Daoy (cell line): ENCODE results near the gene CCDC197. TPM values are rescaled to one million over a fixed set of nuclear protein-coding genes. Genes with fewer than 3 reads are reported as not detected.

Source experiments
- DNase-seq: peaks from one replicate; pipeline ENCODE4 v3.0.0-alpha.2; 2015; ENCODE audit warnings: low read depth
- total RNA-seq: library from RNA; depleted of rRNA; stranded (reverse); fragments of >200 nt; shearing (Covaris generic); gene quantifications from 2 replicates; pipeline ENCODE4 v1.2.3, GENCODE V29; 2014

The CCDC197 gene
- total RNA-seq, 1 experiment from 2014 or later = not detected

GRCh38 chr14:94043111-94043755 lies 46.1 kb downstream of the CCDC197 start:
- no peak for DNase-seq

DNA sequence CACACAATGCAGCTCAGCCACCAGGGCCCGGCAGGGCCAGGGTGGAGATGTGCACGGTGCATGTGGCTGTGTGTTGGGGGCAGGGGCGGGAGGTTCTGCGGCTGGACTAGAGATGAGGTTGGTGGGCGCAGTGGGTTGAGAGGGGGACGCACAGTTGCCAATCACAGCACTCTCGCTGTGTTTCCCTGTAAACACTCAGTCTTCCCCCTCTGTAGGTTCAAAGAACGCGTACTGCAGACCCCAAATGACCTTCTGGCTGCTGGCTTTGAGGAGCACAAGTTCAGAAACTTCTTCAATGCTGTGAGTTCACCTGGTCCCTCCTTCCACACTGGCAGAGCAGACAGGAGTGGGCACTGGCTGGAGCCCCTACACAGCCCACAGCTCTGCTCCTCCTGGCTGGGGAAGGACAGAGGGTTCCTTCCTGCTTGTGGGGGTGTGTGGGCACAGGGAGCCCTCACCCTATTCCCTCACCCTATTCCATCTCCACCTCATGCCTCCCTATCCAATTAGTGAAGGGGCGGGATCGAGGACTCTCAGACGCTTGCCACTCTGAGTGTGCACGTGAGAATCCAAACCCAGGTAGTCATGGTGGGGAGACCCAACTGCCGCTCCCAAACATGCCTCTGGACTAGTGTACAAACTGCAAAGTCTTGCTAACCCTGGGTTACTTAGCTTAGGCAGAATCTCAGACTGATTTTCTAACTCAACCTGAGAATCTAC lies 46.8 kb downstream of the CCDC197 start:
- DNase-seq = no peak

DNA sequence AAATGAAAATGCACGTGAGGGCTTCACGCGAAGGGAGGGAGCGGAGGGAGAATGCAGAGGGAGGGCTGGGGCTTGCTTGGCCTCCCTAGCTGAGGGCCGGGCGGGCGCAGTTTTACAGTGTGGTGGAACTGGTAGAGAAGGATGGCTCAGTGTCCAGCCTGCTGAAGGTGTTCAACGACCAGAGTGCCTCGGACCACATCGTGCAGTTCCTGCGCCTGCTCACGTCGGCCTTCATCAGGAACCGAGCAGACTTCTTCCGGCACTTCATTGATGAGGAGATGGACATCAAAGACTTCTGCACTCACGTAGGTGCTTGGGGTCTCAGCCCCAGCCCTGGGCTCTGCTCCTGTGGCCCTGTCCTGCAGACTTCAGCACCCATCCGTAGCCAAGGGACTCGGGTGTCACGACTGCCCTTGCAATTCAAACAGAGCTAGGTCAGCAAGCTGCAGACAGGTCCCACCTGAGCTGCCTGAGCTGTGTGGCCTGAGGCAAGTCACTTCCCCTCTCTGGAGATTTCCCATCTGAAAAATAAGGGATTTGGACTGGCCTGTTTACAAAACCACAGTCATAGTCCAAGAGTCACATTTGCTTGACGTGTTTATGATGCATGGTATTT lies 47.5 kb downstream of the CCDC197 start:
- DNase-seq = no peak

GRCh38 chr14:94045101-94045500 lies 48.0 kb downstream of the CCDC197 start:
- no peak for DNase-seq

GRCh38 chr14:94045563-94046345 lies 48.7 kb downstream of the CCDC197 start:
- DNase-seq = no peak

DNA sequence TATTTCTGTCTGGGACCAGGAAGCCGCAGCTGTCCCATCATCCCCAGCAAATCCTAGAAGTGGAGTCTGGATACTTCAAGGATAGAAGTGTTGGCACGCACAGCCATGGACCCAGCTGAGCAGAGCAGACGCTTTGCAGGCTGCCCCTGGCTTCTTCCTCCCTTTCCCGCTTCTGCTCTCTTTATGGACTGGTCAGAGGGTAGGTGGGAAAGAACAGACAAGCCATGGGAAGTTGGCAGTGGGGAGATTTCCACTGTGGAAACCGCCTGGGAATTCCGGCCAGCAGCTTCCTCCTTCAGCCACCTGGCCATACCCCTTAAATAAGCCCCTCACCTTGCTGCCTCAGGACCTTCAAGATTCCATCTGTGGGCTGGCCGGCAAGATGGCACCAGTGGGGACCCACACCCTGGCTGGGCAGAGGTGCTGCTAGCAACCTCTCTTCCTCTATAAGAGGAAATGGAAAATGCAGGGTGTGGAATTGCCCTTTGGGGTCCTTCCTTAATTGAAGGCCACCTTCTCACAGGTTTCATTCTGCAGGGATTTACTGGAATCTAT lies 49.7 kb downstream of the CCDC197 start:
- no peak for DNase-seq

DNA sequence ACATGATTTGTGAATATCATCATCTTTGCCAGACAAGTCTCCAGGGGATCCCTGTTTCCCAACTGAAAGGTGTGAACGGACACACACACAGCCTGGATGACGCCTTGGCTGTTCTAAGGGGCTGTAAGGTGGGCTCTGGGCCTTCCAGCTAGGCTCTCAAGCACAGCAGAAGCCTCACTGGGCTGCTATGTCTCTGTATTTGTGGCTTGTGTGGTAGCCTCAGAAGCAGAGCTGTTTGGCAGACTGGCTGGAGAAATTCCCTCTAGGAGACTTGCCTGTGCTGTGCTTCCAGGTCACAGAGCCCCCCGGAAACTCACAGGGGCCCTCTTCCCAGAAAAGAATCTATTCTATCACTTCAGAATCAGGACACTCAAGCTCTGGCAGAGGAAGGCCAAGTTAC lies 50.5 kb downstream of the CCDC197 start:
- no peak for DNase-seq

- DNase-seq = no peak
These were observed 51.9 kb downstream of the CCDC197 start for GRCh38 chr14:94048691-94049624.

GRCh38 chr14:94049625-94050023 lies 52.5 kb downstream of the CCDC197 start:
- no peak for DNase-seq

DNA sequence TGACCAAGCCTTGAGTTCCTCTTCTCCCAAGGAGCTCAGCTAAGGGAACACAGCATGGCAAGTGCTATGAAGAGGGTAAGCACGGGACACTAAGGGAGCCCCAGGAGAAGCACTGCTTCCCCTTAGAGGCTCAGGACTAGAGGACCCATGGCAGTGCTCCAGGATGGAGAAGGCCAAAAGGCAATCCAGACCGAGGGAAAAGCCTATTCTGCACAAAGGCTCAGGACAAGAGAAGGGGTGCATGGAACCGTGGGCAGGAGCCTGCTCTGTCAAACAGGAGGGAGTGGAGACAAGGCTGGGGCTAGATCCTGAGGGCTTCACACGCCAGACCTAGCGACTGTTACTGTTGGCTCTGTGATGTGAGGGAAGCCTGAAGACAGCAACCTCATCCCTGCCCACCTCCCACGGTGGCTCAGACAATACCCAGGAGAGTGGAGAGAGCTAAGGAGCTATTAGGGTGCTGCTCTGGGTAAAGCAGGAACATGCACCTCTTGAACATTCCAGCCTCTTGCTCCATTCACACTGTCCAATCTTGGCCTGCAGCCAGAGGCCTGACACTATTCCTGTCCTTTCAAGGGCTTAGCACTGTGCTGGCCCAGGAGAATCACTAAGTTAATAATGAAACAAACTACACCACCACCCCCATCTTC lies 53.3 kb downstream of the CCDC197 start:
- no peak for DNase-seq

DNA sequence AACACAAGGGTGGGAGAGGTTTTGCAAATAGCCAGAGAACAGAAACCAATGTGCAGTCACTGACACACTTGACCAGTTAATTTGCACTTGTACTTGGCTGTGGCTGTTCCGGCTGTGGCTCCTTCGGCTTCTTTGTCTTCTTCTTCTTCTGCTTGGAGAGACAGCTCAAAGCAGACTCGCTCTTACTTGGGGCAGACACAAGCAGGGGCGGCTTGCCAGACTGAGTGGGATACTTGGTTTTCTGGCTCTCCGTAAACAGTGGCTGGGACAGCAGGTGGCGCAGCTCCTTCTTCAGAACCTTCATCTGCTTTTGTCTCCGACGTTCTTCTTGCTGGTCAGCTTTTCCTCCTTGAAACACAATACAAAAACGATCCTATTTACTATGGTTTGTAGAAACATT lies 54.0 kb downstream of the CCDC197 start:
- DNase-seq = peak; percentile 35

DNA sequence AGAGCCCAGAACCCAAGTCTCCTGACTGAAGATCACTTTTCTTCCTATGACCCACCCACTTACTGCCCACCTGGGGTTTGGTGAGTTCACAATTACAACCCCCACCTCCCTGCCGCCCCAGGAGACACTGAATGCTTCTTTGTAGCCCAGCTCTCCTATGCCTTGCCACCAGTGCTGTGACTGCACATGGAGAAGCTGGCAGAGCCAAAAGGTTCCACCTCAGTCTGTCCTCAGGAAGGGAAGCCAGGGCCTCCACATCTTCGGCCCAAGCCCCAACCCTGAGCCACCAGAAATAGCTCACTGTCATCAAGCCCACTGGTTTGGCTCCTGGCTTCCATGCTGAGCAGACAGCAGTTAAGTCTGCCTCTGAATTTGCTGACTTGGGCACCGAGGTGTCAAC lies 54.7 kb downstream of the CCDC197 start:
- DNase-seq = no peak

- no peak for DNase-seq
These were observed 55.1 kb downstream of the CCDC197 start for GRCh38 chr14:94052199-94052598.

- DNase-seq = no peak
These were observed 55.6 kb downstream of the CCDC197 start for GRCh38 chr14:94052662-94053061.

GRCh38 chr14:94054401-94054800 lies 57.3 kb downstream of the CCDC197 start:
- DNase-seq = no peak

DNA sequence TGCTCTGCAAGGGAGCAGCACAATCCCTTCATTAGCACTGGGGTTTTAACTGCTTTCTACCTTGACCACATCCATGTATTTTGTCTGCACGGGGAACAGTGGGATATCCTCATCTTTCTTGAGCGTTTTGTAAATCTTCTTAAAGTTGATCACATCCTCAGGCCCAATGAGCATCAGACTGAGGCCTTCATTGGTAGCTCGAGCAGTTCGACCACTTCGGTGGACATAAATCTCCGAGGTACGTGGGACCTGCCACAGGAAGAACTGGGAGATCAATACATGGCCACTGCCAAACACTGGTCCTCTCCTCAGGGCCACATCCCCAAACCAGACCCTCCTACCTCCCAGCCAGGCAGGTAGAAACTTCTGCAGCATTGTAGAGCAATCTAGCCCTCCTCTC lies 57.8 kb downstream of the CCDC197 start:
- DNase-seq = no peak

DNA sequence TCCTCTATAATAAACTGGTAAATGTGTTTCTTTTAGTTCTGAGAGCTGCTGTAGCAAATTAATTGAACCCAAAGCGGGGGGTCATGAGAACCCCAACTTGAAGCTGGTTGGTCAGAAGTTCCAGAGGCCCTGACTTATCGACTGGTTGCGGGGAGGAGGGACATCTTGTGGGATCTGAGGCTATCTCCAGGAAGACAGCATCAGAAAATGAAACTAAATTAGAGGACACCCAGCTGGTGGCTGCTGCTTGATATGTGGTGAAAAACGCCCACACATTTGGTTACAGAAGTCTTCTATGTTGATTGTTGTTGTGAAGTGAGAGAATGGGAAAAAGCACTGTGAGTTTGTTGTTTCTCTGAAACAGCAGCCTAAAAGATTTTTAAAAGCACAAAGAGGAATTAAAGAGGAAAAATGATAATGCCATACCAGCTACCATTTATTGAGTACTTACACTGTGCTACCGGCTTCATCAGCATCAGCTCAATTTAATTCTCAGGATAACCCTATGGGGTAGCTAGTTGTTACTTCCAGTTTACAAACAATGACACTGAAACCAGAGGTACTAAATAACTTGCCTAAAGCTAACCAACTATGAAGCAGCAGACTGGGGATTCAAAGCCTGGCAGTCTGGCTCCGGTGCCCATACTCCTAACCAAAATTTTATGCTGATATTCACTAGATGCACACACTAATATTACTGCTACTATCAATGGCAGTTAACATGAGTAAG lies 59.6 kb downstream of the CCDC197 start:
- no peak for DNase-seq

DNA sequence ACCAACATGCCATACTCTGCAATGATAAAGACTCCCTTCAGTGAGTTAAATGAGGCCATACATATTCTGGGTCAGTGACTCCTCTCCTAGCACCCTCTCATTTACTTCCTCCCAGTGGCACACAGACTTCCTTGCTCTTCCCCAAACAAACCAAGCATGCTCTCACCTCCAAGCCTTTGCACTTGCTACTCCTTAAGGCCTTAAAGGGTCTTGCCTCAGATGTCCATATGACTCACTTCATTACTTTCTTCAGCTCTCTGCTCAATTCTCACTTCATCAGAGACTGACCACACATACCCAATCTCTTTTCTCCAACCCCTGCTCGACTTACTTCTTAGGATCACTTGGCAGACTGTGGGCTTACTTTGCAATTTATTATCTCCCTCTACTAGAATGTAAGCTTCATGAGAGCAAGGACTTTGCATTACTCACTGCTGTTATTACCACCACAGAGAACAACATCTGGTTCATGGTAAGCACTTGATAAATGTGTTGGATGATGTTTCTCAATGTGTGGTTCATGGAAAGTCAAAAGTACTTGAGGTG lies 61.1 kb downstream of the CCDC197 start:
- no peak for DNase-seq
